Embryonic facial prominence (tissue), 1 donor: ENCODE results near the gene TMPRSS15.

Experiments used
- DNase-seq: peaks from one replicate; pipeline ENCODE4 v3.0.0-alpha.2; 2016; ENCODE audit errors: extremely low spot score

The TMPRSS15 gene

DNA sequence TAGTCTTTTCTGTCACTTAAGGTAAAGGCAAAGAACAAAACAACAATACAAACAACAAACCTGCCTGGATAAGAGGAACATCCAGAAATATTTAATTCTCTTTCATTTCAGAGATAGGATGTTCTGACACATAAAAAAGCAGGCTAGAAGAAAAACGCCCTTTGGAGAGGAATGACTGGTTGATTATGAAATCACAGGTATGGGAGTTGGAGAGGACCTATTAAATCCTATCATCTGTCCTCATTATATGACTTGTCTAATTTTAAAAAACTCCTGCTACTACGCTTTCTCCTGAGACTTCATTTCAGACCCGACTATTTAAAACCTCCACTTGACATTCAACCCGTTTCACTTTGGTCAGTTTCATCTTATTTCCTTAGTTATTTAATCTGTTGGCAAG lies 54.1 kb downstream of the TMPRSS15 start:
- DNase-seq, result no peak

DNA sequence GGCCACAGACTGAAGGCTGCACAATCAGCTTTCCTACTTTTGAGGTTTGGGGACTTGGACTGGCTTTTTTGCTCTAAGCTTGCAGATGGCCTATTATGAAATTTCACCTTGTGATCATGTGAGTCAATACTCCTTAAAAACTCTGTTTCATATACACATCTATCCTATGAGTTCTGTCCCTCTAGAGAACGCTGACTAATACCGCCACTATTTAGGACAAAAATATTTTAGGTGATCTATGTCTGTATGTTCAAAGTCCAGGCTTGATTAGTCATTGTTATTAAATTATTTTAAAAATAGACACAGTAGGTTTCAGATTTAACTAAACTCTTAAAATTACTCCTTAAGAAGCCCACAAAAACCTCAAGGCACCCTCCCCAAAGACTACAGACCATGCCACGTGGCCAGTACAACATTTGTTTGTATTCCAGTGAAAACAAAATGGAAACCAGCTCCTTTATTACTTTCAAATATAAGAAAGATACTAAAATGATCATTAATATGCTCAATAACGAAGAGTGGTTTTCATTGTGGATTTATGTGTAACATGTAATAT lies 63.1 kb downstream of the TMPRSS15 start:
- no peak for DNase-seq

GRCh38 chr21:18335651-18336236 lies 67.8 kb downstream of the TMPRSS15 start:
- no peak for DNase-seq

GRCh38 chr21:18334066-18334465 lies 69.5 kb downstream of the TMPRSS15 start:
- DNase-seq, result no peak

DNA sequence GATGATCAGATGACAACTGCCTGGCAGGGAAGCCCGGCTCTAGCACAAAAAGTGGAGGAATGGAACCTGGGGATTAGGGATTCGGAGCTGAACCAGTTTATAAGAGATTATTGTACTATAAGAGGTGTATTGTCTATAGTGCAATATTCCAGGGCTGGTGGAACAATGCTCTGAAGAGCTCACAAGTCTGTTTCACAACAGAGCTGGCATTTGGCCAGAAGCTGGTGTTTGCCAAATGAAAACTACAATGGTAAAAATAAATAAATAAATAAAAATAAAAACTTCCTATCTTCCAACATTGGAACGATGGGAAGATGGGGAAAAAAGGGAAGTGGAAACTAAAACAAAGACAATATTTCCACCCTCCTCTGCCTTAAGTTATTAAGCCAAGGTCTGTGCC lies 85.4 kb downstream of the TMPRSS15 start:
- no peak for DNase-seq

DNA sequence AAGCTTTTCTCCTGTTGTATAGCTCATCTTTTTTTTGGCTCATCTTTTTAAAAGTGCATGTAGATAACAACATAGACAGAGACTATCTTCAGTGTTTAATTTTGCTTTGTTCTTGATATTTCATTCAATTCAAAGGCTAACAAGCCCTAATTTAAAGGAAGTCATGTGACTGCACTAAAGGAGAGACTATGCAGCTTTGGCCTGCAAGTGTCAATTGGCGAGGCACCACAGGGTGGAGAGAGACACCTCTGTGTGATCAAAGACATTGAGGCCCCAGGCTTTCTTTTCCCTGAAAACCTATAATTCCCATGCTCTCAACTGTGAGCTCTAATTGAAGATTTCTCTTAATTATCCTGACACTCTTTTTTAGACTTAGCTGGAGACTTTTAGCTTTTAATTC lies 105.4 kb downstream of the TMPRSS15 start:
- DNase-seq, result no peak

- DNase-seq, result no peak
Measured at GRCh38 chr21:18294100-18294499, 109.5 kb downstream of the TMPRSS15 start.

DNA sequence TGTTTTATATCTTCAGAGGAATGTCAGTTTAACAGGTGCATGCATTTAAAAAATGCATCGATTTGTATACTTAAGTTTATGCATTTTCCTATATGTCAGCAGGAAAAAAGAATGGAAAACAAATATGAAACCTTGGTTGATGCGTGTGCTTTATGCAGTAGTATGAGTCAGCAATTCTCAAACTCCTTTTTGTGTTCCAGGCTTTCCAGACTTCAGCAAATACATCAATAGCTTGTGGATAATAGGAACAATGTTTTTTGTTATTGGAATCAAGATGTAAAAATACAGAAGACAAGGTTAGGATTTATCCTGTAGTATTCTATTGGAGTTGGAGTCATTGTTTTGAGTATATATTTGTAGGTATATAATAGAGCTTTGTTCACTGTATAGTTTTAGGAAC lies 113.7 kb downstream of the TMPRSS15 start:
- DNase-seq, result no peak

DNA sequence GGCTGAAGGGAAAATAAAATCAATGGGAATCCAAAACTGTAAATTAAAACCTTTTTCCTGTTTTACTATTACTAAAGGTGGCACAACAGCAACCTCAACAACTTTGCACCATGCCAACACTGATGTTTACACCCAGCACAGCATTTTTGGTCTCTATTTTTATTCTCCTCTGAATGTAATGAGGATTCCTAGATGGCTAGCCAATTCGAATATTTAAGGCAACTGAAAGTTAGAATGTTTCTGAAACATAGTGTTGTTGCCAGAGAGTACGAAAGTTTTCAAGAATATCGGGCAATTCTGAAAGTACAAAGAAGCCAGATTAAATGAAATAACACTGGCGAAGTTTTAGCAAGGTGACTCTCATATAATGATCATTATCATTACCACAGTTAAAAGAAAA lies 118.2 kb downstream of the TMPRSS15 start:
- no peak for DNase-seq

DNA sequence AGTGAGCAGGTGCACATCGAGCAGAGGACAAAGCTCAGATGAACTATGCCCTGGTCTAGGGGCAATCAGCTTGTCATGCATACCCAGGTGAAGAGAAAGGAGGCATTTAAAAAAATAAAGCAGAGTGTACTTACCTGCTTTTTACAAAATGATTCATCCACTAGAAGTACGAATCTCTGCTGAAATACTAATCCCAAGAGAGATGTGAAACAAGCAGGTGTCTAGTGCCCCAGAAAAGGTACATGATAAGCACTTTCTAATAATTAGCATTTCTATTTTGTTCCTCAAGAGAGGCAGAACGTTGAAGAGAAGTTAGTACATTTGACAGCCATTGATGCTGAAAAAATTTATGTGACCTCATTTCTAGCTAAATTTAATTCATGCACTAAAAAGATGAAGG lies 127.8 kb downstream of the TMPRSS15 start:
- no peak for DNase-seq

GRCh38 chr21:18274370-18274769 lies 129.2 kb downstream of the TMPRSS15 start:
- DNase-seq, result no peak

- no peak for DNase-seq
Measured at GRCh38 chr21:18273400-18273799, 130.2 kb downstream of the TMPRSS15 start.

DNA sequence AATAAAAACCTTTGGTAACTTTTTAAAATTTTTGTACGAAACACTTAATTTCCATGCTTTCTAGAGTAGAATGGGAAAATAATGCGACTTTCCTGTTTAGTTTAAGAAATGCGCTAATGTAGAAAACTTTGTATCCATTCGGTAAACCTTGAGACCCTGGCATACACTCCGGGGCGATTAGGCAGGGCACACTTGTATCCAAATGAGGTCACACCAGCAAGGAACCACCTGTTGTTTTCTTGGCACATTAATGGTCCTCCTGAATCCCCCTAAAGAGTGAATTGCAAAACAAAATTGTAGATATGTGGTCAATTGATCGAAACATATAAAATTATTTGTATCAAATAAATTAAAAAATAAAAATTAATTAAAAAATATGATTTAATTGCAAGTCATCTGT lies 133.7 kb downstream of the TMPRSS15 start:
- DNase-seq, result no peak

- no peak for DNase-seq
Measured at GRCh38 chr21:18268906-18269305, 134.7 kb downstream of the TMPRSS15 start.

- DNase-seq, result no peak
Measured at GRCh38 chr21:18267496-18267895, 136.1 kb downstream of the TMPRSS15 start.

GRCh38 chr21:18265944-18266343 lies 137.6 kb downstream of the TMPRSS15 start:
- no peak for DNase-seq

DNA sequence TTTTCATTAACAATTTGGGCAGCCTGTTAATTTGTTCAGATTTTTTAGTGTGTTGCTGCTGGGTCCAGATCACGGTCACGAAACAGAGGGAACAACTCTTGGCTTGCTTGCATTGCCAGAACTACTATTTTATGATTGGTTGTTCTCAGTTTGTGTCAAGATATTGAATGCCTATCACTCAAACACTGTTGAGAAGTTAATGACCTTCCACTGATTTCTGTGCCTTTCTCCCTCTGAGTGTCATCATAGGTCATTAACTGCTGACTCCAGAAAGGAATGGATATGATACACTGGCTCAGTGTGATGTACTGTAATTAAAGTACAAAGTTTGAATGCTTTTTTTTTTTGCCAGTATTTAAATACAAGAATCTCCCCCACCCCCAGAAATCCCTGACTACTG lies 149.8 kb downstream of the TMPRSS15 start:
- DNase-seq, result no peak

- DNase-seq, result no peak
Measured at GRCh38 chr21:18253221-18253620, 150.4 kb downstream of the TMPRSS15 start.

GRCh38 chr21:18252680-18253079 lies 150.9 kb downstream of the TMPRSS15 start:
- no peak for DNase-seq

- DNase-seq, result no peak
Measured at GRCh38 chr21:18252256-18252655, 151.3 kb downstream of the TMPRSS15 start.

DNA sequence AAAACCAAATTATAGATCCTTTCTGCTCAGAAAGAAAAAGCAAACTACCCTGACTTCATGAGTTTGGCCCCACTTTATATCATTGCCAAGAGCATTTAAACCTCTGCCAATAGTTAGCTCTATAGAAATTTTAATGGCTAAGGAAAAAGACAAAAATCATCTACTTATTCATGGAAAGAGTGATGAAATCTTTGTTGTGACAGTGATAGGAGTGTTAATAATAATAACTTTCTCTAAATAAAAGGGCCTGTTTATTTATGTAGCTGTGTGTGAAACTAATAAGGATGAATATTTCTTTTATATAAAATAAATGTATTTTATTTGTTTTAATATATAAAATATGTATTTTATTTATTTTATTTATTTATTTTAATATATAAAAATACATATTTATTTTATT lies 152.5 kb downstream of the TMPRSS15 start:
- no peak for DNase-seq

DNA sequence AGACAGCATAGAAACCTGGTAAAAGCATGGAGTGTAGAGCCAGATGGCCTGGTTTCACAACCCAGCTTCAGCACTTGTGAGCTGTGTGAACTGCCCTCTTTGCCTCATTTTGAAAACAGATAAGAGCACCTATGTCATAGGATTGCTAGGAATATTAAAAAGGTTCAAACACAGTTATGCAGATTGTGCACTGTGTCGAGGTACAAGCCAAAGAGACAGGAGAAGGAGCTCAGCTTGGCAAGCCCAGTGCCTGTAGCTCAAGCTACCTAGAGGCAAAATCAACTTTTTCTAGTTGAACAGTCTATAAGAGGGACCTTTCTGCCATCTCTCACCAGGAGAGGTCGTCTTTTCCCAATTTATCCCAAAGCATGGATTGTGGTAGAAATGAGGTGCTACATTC lies 153.9 kb downstream of the TMPRSS15 start:
- no peak for DNase-seq

DNA sequence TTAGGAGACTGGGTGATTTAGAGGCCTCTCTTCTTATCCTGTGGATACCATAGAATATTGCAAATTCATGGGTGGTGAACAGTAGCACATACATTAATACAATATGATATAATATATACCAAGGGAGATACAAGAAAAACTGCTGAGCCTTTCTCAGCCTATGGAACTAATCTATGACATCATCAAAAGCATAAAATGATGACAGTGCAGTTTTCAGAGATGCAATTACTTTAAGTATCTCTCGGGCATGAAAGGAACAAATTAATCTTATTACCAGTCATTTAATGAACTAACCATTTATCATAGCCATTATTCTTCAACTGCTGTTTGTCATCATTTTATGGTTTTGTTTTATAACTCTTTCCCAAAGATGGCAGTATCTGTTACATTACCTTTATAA lies 155.4 kb downstream of the TMPRSS15 start:
- no peak for DNase-seq

DNA sequence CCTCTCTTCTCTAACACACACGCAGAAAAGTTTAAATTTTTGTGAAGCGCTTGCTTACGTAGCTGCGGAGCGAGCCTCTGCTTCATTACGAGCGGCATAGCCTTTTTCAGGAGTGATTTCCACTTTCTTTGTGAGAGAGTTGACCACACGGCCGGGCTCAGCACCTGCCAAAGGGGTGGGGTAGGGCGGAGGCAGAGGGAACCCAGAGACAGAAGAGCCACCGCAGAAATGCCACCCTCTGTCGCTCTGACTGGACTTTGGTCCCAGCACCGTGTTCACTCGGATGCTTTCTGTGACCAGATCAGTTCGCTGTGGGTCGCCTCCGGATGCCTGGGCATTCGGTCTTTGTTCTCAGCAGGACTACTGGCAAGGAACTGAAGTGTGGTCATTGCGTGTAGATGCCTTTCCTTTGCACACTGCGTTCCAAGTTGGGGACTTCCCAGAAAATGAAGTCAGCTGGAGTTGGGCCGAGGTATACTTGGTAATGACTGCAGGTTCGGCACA lies 158.1 kb downstream of the TMPRSS15 start:
- no peak for DNase-seq
